ENCODE measurements around the gene SEZ6. TPM values are rescaled to one million over a fixed set of nuclear protein-coding genes. Genes with fewer than 3 reads are reported as not detected.
A peak's percentile ranks its signal among the peaks of the same experiment; 100 is the strongest.

Gene SEZ6
- total and polyA plus RNA-seq, 10 donors: 0.88 TPM; not detected in 9

GRCh38 chr17:29020576-29020975 is 14.7 kb upstream of the SEZ6 start:
- peaks cover 0 to 19% (median 9%) of the 10 kb centered on the region in 6 donors for H3K4me1 ChIP-seq
- intact Hi-C loops (cut with DNase I; ENCODE audit: low total_unique reads): no loop called here

GRCh38 chr17:29019475-29020181 is 13.8 kb upstream of the SEZ6 start:
- Histone ChIP-seq H3K4me3 (peak overlapping the region in 2 of 8 donors; percentile 17 to 49), H3K9me3 (no peaks in the 10 kb centered on the region), H3K36me3 (no peaks in the 10 kb centered on the region), H3K27me3 (replicated peaks in 1 of 7) (peaks cover 0 to 84% (median 25%) of the 10 kb centered on the region in 7 donors), H3K27ac (no peak overlapping the region), H3K4me1 (peaks cover 0 to 19% (median 9%) of the 10 kb centered on the region in 6 donors)
- DNase-seq: no peak
- no peak for TF ChIP-seq CTCF (IDR thresholded peaks at IDR 0.05 in 8 of 11, conservative IDR thresholded peaks at IDR 0.05 in 3 of 11)
- no peak for TF ChIP-seq POLR2AphosphoS5 (IDR thresholded peaks at IDR 0.05)
- no peak for TF ChIP-seq POLR2A (IDR thresholded peaks at IDR 0.05)
- WGBS, 5 donors: 4 to 10% (median 7%) methylated on average over 23 to 39 of the region's 39 CpGs
- intact Hi-C loops (cut with DNase I; ENCODE audit: low total_unique reads): no loop called here

More at GRCh38 chr17:29020576-29020975, 14.7 kb upstream of the SEZ6 start:
- TF ChIP-seq POLR2AphosphoS5 (IDR thresholded peaks at IDR 0.05) (no peak), CTCF (IDR thresholded peaks at IDR 0.05 in 8 of 11, conservative IDR thresholded peaks at IDR 0.05 in 3 of 11) (no peak), POLR2A (IDR thresholded peaks at IDR 0.05) (no peak)
- Histone ChIP-seq H3K9me3 (no peaks in the 10 kb centered on the region), H3K27ac (no peak overlapping the region), H3K27me3 (replicated peaks in 1 of 7) (peaks cover 0 to 91% (median 25%) of the 10 kb centered on the region in 7 donors), H3K4me3 (no peak overlapping the region), H3K36me3 (no peaks in the 10 kb centered on the region)
- 87 to 90% (median 89%) methylated on average over 8 of the region's 8 CpGs for WGBS, 5 donors
- no peak for DNase-seq

GRCh38 chr17:29018788-29019474 is 13.1 kb upstream of the SEZ6 start:
- TF ChIP-seq POLR2A (IDR thresholded peaks at IDR 0.05): no peak
- TF ChIP-seq POLR2AphosphoS5 (IDR thresholded peaks at IDR 0.05): no peak
- no peak for TF ChIP-seq CTCF (IDR thresholded peaks at IDR 0.05 in 8 of 11, conservative IDR thresholded peaks at IDR 0.05 in 3 of 11)
- intact Hi-C loops (cut with DNase I; ENCODE audit: low total_unique reads): no loop called here
- 31 to 46% (median 39%) methylated on average over 6 of the region's 6 CpGs for WGBS, 5 donors

More at GRCh38 chr17:29018788-29019474, 13.1 kb upstream of the SEZ6 start:
- Histone ChIP-seq H3K4me1 (peaks cover 0 to 19% (median 9%) of the 10 kb centered on the region in 6 donors), H3K36me3 (no peaks in the 10 kb centered on the region), H3K27me3 (replicated peaks in 1 of 7) (peaks cover 0 to 78% (median 25%) of the 10 kb centered on the region in 7 donors), H3K4me3 (peak overlapping the region in 1 of 8 donors; percentile 49), H3K27ac (no peak overlapping the region), H3K9me3 (no peaks in the 10 kb centered on the region)
- DNase-seq: no peak

Measured in spleen (tissue), 11 donors.